GM12891 (cell line): ENCODE results near the gene FDX1.
A peak's percentile ranks its signal among the peaks of the same experiment; 100 is the strongest.

Source experiments
- DNase-seq: peaks from one replicate; pipeline ENCODE4 v3.0.0; 2011; ENCODE audit warnings: low spot score; ENCODE audit not compliant: insufficient read length
- FAIRE-seq: peaks from 2 replicates; lab custom pipeline; 2011; peaks lifted over from hg19 to GRCh38; lab: Jason Lieb, UNC
- PAX5 ChIP-seq: IDR thresholded peaks from 2 replicates; pipeline ENCODE4 v1.6.1; 2011; ENCODE audit warnings: low read length, moderate library complexity, mild to moderate bottlenecking; ENCODE audit not compliant: insufficient read depth, severe bottlenecking
- POLR2A ChIP-seq: IDR thresholded peaks from 2 replicates; pipeline ENCODE4 v1.6.1; 2011; ENCODE audit warnings: low read depth, low read length, control low read depth
- POLR2AphosphoS5 ChIP-seq: IDR thresholded peaks from 2 replicates; pipeline ENCODE4 v1.6.1; 2011; ENCODE audit warnings: low read depth, low read length, control low read depth
- POU2F2 ChIP-seq: IDR thresholded peaks from 2 replicates; pipeline ENCODE4 v1.6.1; 2011; ENCODE audit warnings: low read depth, mild to moderate bottlenecking, control low read depth, low read length, moderate library complexity
- SPI1 ChIP-seq: IDR thresholded peaks from 2 replicates; pipeline ENCODE4 v1.6.1; 2011; ENCODE audit warnings: low read depth, low read length, control low read depth
- TAF1 ChIP-seq: IDR thresholded peaks from 2 replicates; pipeline ENCODE4 v1.6.1; 2011; ENCODE audit warnings: low read depth, low read length, control low read depth

FDX1 gene

GRCh38 chr11:110431051-110431672 lies 1.4 kb downstream of the FDX1 start:
- peak; percentile 9 for FAIRE-seq
- no peak for TF ChIP-seq POU2F2
- no peak for TF ChIP-seq TAF1
- TF ChIP-seq PAX5, result no peak
- no peak for TF ChIP-seq POLR2A
- peak; percentile 28; the same call in 1 of the 2 replicates for TF ChIP-seq SPI1
- TF ChIP-seq POLR2AphosphoS5, result no peak
- no peak for DNase-seq

DNA sequence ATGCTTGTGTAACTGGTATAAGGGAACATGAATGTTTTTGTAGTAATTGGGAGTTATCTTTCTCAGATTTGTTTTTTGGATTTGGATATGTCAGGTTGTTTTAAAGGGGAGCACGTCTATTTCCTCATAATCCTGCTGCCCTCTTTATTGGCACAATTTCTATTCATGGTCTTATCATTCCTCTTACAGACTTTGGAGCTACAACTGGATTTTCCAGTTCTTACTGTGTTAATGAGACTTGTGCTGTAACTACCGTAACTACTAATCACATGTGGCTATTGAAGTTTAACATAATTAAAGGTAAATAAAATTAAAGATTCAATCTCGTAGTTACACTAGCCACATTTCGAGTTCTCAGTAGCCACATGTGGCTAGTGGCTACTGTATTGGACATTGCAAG lies 1.9 kb downstream of the FDX1 start:
- no peak for FAIRE-seq
- TF ChIP-seq POU2F2 (no peak), POLR2AphosphoS5 (no peak), SPI1 (no peak), POLR2A (no peak), PAX5 (no peak), TAF1 (no peak)

DNA sequence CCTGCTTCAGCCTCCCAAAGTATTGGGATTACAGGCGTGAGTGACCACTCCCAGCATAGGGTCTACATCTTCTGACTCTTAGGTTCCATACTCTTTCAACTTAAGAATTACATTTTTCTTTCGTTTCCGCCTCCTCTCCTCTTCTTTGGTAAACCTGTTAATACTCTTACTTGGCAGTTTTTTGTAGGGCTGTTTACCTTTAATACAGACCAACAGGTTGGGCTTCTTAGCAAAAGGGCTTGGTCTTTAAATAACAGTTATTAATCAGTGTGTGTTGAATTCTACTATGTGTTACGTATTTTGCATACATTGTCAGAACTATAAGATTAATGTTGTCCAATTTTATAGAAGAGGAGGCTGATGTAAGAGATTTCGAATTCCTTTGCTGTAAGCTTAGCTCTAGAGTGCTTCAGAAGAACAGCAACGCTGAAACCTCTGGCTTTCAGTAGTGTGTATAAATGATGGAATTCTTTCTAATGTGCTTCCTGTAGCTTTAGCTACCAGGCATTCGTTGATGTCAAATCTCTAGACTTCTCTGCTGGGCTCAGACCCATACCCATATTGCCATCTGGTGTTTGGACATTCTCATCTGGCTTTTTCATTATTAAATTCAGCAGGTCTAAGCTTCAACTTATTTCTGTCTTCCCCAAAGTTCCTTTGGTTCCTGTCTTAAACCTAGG lies 3.1 kb downstream of the FDX1 start:
- FAIRE-seq (no peak), DNase-seq (no peak)
- TF ChIP-seq TAF1 (no peak), PAX5 (no peak), POU2F2 (no peak), SPI1 (no peak), POLR2A (no peak), POLR2AphosphoS5 (no peak)

More for the DNA sequence above, 1.9 kb downstream of the FDX1 start:
- DNase-seq, result no peak

- TF ChIP-seq POLR2A (no peak), PAX5 (no peak), POLR2AphosphoS5 (no peak), SPI1 (no peak), POU2F2 (no peak), TAF1 (no peak)
- DNase-seq (no peak), FAIRE-seq (no peak)
Measured at GRCh38 chr11:110433393-110434333, 3.9 kb downstream of the FDX1 start.

DNA sequence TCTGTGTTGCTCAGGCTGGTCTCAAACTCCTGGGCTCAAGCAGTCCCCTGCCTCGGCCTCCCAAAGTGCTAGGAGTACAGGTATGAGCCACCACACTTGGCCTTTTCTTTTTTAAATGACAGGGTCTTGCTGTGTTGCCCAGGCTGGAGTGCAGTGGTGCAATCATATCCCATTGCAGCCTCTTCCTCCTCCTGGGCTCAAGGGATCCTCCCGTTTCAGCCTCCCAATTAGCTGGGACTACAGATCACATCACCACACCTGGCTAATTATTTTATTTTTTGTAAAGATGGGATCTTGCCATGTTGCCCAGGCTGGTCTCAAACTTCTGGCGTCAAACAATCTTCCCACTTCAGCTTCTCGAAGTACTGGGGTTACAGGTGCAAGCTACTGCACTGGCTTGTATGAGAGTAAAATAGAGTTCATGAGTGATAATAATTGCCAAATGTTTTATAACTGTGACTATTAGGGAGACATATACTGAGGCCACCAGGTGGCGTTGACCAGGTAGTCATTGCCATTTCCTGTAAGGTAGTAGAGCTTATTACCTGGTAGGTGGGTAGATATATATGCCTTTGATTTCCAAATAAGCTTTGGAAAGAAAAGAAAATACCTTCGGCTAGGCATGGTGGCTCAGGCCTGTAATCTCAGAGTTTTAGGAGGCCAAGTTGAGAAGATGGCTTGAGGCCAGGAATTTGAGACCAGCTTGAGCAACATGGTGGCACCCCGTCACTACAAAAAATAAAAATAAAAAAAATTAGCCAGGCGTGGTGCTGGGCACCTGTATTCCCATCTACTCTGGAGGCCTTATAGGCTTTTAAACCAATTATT lies 5.4 kb downstream of the FDX1 start:
- no peak for TF ChIP-seq POU2F2
- no peak for TF ChIP-seq TAF1
- no peak for TF ChIP-seq POLR2A
- FAIRE-seq (peak; percentile 72), DNase-seq (no peak)

GRCh38 chr11:110435780-110436717 lies 6.3 kb downstream of the FDX1 start:
- FAIRE-seq (peak; percentile 57), DNase-seq (no peak)
- TF ChIP-seq TAF1 (no peak), PAX5 (no peak), POU2F2 (no peak), SPI1 (peak; percentile 51; the same call in 1 of the 2 replicates)

- FAIRE-seq, result no peak
- DNase-seq, result no peak
- TF ChIP-seq SPI1, result no peak
- TF ChIP-seq POU2F2, result no peak
- no peak for TF ChIP-seq TAF1
- TF ChIP-seq POLR2A, result no peak
- TF ChIP-seq PAX5, result no peak
- TF ChIP-seq POLR2AphosphoS5, result no peak
Measured at GRCh38 chr11:110438017-110438416, 8.3 kb downstream of the FDX1 start.

GRCh38 chr11:110445437-110445836 lies 15.7 kb downstream of the FDX1 start:
- no peak for DNase-seq
- TF ChIP-seq POU2F2, result no peak
- no peak for FAIRE-seq
